GM12878 (cell line): ENCODE data around the gene KIFC3. TPM values are rescaled to one million over a fixed set of nuclear protein-coding genes. Genes with fewer than 3 reads are reported as not detected.

Experiments
- ATAC-seq: fragments of 200-7000 bp; cut with Tn5 transposase; 3 replicates; pipeline ENCODE4 v1.9.1; 2020; ENCODE audit warnings: mild to moderate bottlenecking, moderate library complexity
- BruUV-seq: library from RNA; stranded (reverse); fragments of 400-500 nt; replicated peaks from 2 replicates; lab custom pipeline; 2021; lab: Mats Ljungman, UMichigan
- CTCF ChIA-PET: fragments of 300-600 bp; sonication (Branson Sonifier 250); formaldehyde crosslinking; extraction: SDS; loops from one replicate; lab custom pipeline; 2021; ENCODE audit warnings: inconsistent platforms; lab: Yijun Ruan, JAX
- POLR2A ChIA-PET: fragments of 350-600 bp; formaldehyde crosslinking; extraction: SDS; loops from one replicate; lab custom pipeline; 2021; ENCODE audit warnings: inconsistent platforms; lab: Charles Lee
- RAD21 ChIA-PET: fragments of 300-600 bp; sonication (Branson Sonifier 250); formaldehyde crosslinking; loops from one replicate; lab custom pipeline; 2023; ENCODE audit warnings: antibody characterized with exemption; ENCODE audit not compliant: unreplicated experiment; lab: Charles Lee
- SMC1A ChIA-PET: fragments of 300-600 bp; sonication (Branson Sonifier 250); formaldehyde crosslinking; loops from one replicate; lab custom pipeline; 2023; ENCODE audit not compliant: unreplicated experiment, uncharacterized antibody; lab: Charles Lee
- DNase-seq: peaks from one replicate; pipeline ENCODE4 v3.0.0-alpha.2; 2011; ENCODE audit warnings: low read depth, low spot score
- FAIRE-seq: peaks from 3 replicates; lab custom pipeline; 2011; peaks lifted over from hg19 to GRCh38; lab: Jason Lieb, UNC
- H2AFZ ChIP-seq: 2 replicates; pipeline ENCODE4 v1.6.0; 2011; ENCODE audit warnings: low read depth, low read length, control low read depth; ENCODE audit not compliant: control insufficient read depth
- H3K27ac ChIP-seq: 2 replicates; pipeline ENCODE4 v1.5.1; 2011; ENCODE audit warnings: control low read depth; ENCODE audit not compliant: control insufficient read depth, insufficient read depth
- H3K27me3 ChIP-seq, 2 experiments: replicated peaks in 1 of 2; 2 replicates each; pipeline versions ENCODE4 v1.6.0 to v1.6.1; 2011; ENCODE audit warnings: low read length in 1 of 2; ENCODE audit not compliant: control insufficient read depth in 2 of 2, insufficient read depth in 2 of 2
- H3K36me3 ChIP-seq, 2 experiments: 2 replicates each; pipeline ENCODE4 v1.5.1; 2011; ENCODE audit warnings: low read length in 1 of 2; ENCODE audit not compliant: control insufficient read depth in 2 of 2, insufficient read depth in 2 of 2
- H3K4me1 ChIP-seq: 2 replicates; pipeline ENCODE4 v1.6.1; 2011; ENCODE audit warnings: mild to moderate bottlenecking, low read length, moderate library complexity, mixed read lengths; ENCODE audit not compliant: control insufficient read depth, insufficient read depth
- H3K4me2 ChIP-seq: 2 replicates; pipeline ENCODE4 v1.6.0; 2011; ENCODE audit warnings: control low read depth; ENCODE audit not compliant: control insufficient read depth, insufficient read depth
- H3K4me3 ChIP-seq: fragments of 200-600 bp; sonication (generic); 2 replicates; pipeline ENCODE4 v1.5.1; 2016
- H3K79me2 ChIP-seq: 2 replicates; pipeline ENCODE4 v1.6.0; 2011; ENCODE audit warnings: low read length; ENCODE audit not compliant: control insufficient read depth, insufficient read depth
- H3K9ac ChIP-seq: 2 replicates; pipeline ENCODE4 v1.8.0; 2011; ENCODE audit warnings: low read length, control low read depth, mixed read lengths; ENCODE audit not compliant: control insufficient read depth, insufficient read depth
- H3K9me3 ChIP-seq: replicated peaks from 3 replicates; pipeline ENCODE4 v1.5.1; 2011; ENCODE audit warnings: mild to moderate bottlenecking, low read length; ENCODE audit not compliant: control insufficient read depth, insufficient read depth
- H4K20me1 ChIP-seq: 2 replicates; pipeline ENCODE4 v1.6.0; 2011; ENCODE audit not compliant: control insufficient read depth, insufficient read depth
- BRCA1 ChIP-seq: IDR thresholded peaks from 2 replicates; pipeline ENCODE4 v1.6.1; 2011; ENCODE audit warnings: low read depth, low read length, improper control_type of control experiment
- CBFB ChIP-seq: IDR thresholded peaks from 2 replicates; pipeline ENCODE4 v1.6.1; 2016; ENCODE audit warnings: antibody characterized with exemption, low read depth
- DPF2 ChIP-seq: fragments of 450-650 bp; IDR thresholded peaks from 2 replicates; pipeline ENCODE4 v1.6.1; 2017; ENCODE audit warnings: mild to moderate bottlenecking
- JUNB ChIP-seq: IDR thresholded peaks from 2 replicates; pipeline ENCODE4 v1.6.1; 2016; ENCODE audit warnings: antibody characterized with exemption, mild to moderate bottlenecking
- NFYB ChIP-seq: IDR thresholded peaks from 2 replicates; pipeline ENCODE4 v1.6.1; 2011; ENCODE audit warnings: low read depth, mild to moderate bottlenecking, low read length, improper control_type of control experiment, moderate library complexity; ENCODE audit not compliant: insufficient read depth
- NR2F1 ChIP-seq: fragments of 450-650 bp; conservative IDR thresholded peaks from 2 replicates; pipeline ENCODE4 v1.6.1; 2017; ENCODE audit warnings: mild to moderate bottlenecking
- RAD51 ChIP-seq: fragments of 450-650 bp; IDR thresholded peaks from 2 replicates; pipeline ENCODE4 v1.6.1; 2016; ENCODE audit warnings: moderate library complexity, mild to moderate bottlenecking, inconsistent platforms
- YY1 ChIP-seq: IDR thresholded peaks from 2 replicates; pipeline ENCODE4 v1.6.1; 2011; ENCODE audit warnings: low read depth, mild to moderate bottlenecking, low read length
- WGBS: methylation state at CpG from one replicate; pipeline ENCODE4 v1.1.6; 2016; ENCODE audit warnings: low lambda C conversion rate; ENCODE audit not compliant: insufficient replicate concordance, insufficient coverage; ENCODE audit errors: missing lambda C conversion rate; 5-methylcytosine and 5-hydroxymethylcytosine counted together
- in situ Hi-C: fragments of 300-500 bp; cut with MboI; formaldehyde crosslinking; loops from 9 replicates; pipeline ENCODE4 v1.14.3; 2018; ENCODE audit warnings: mixed read lengths
- intact Hi-C: fragments of 100-400 bp; cut with micrococcal nuclease; formaldehyde crosslinking; loops from one replicate; pipeline ENCODE4 v1.14.2; 2022; ENCODE audit not compliant: unreplicated experiment
- polyA plus RNA-seq, 11 experiments: library from polyadenylated mRNA; depleted of rRNA in 4 of 11; unstranded in 6 of 11; stranded (reverse) in 5 of 11; fragments of >200 nt; fragmentation: Nextera tagmentation in 4 of 11; fragmentation: Illumina TruSeq in 1 of 11; extraction: Ambion mirVana in 4 of 11; extraction: Trizol in 1 of 11; gene quantifications; 1 replicate in 1 of 11; 2 replicates in 10 of 11; pipeline versions ENCODE4 v1.2.1 to v1.2.3, GENCODE V29; 2011 to 2016; ENCODE audit warnings: inconsistent platforms in 2 of 11, missing spikeins in 2 of 11, low read depth in 1 of 11
- total RNA-seq, 4 experiments: library from RNA; depleted of rRNA in 3 of 4; stranded (reverse); fragments of >200 nt in 3 of 4; fragmentation: Illumina TruSeq in 1 of 4; extraction: Trizol in 1 of 4; gene quantifications; 2 replicates each; pipeline versions ENCODE4 v1.2.1 to v1.2.3, GENCODE V29; 2013 to 2021
- TF ChIP-seq, protein P1 (sequence below): fragments of 450-650 bp; formaldehyde crosslinking; IDR thresholded peaks from 2 replicates; pipeline ENCODE4 v1.4.0; 2022; ENCODE audit warnings: mild to moderate bottlenecking, moderate library complexity
- TF ChIP-seq, protein P2 (sequence below): fragments of 450-650 bp; IDR thresholded peaks from 2 replicates; pipeline ENCODE4 v1.6.1; 2017; ENCODE audit warnings: mild to moderate bottlenecking, moderate library complexity

Gene KIFC3
- total and polyA plus RNA-seq, 10 of the 15 experiments (the other 5 are each of a cell fraction or from before 2014, with no cell fraction given), result 0.22 to 1.3 (median 0.26) TPM; not detected in 3

DNA sequence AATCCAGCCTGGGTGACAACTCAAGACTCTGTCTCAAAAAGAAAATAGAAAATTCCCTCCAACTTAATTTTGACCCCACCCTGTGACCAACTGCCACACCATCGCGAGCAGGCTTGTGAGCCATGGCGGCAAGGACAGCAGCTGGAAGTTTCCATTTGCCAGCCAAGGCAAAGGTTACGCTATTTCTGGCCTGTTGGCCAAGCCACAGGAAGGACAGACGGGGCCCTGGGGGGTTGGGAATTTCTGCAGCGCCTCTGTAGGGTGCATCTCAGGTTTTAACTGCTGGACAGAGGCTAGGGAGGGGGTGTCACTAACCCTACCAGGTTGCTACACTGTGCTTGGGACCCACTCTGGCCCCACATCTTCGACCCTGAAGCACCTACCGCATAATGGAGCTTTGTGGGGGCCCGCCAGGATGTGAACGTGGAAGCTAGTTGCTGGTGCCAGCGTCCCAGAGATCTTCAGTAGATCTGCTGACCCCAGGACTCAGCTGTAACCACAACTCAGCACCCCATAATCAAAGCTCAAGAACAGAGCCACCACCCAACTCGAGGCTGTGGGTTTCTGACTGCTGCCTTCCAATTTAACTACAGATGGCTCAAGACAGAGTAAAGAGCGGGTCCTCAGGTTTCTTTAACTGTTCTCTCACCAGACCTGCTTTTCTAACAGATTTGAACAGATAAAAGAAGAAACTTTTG, 10.9 kb downstream of the KIFC3 start:
- WGBS, result 19% methylated on average over 13 of the region's 13 CpGs
- no peak overlapping the region for H3K27ac ChIP-seq
- H3K4me2 ChIP-seq, result no peak overlapping the region
- no peak overlapping the region for H2AFZ ChIP-seq
- H3K4me1 ChIP-seq, result no peaks in the 10 kb centered on the region
- ChIA-PET CTCF (no interaction called here), RAD21 (interaction anchor here (1.2 kb wide), 1 partner anchor 17 kb away, joined by 3 read pairs; no protein-coding TSS in a partner anchor), SMC1A (interaction anchor here (1.2 to 1.4 kb wide), 2 partner anchors 136 to 215 kb away, joined by 3 to 6 read pairs; no protein-coding TSS in a partner anchor), POLR2A (no interaction called here)
- FAIRE-seq, result no peak
- no peaks in the 10 kb centered on the region; a peak in 1 of 4 replicates for H3K27me3 ChIP-seq
- in situ Hi-C loops (no loop called here), intact Hi-C loops (no loop called here)
- H3K9ac ChIP-seq, result no peak overlapping the region
- no peak for DNase-seq
- no peaks in the 10 kb centered on the region for H3K79me2 ChIP-seq
- ATAC-seq, result no peak
- BruUV-seq, result no TSS peak
- TF ChIP-seq, protein P1, sequence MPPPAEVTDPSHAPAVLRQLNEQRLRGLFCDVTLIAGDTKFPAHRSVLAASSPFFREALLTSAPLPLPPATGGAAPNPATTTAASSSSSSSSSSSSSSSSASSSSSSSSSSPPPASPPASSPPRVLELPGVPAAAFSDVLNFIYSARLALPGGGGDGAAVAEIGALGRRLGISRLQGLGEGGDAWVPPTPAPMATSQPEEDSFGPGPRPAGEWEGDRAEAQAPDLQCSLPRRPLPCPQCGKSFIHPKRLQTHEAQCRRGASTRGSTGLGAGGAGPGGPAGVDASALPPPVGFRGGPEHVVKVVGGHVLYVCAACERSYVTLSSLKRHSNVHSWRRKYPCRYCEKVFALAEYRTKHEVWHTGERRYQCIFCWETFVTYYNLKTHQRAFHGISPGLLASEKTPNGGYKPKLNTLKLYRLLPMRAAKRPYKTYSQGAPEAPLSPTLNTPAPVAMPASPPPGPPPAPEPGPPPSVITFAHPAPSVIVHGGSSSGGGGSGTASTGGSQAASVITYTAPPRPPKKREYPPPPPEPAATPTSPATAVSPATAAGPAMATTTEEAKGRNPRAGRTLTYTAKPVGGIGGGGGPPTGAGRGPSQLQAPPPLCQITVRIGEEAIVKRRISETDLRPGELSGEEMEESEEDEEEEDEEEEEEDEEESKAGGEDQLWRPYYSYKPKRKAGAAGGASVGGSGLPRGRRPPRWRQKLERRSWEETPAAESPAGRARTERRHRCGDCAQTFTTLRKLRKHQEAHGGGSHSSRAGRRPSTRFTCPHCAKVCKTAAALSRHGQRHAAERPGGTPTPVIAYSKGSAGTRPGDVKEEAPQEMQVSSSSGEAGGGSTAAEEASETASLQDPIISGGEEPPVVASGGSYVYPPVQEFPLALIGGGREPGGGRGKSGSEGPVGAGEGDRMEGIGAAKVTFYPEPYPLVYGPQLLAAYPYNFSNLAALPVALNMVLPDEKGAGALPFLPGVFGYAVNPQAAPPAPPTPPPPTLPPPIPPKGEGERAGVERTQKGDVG (CRISPR knock-in tag), result no peak
- H3K36me3 ChIP-seq, result no peaks in the 10 kb centered on the region
- H3K9me3 ChIP-seq, result no peaks in the 10 kb centered on the region
- H4K20me1 ChIP-seq, result no peaks in the 10 kb centered on the region
- H3K4me3 ChIP-seq, result no peak overlapping the region

DNA sequence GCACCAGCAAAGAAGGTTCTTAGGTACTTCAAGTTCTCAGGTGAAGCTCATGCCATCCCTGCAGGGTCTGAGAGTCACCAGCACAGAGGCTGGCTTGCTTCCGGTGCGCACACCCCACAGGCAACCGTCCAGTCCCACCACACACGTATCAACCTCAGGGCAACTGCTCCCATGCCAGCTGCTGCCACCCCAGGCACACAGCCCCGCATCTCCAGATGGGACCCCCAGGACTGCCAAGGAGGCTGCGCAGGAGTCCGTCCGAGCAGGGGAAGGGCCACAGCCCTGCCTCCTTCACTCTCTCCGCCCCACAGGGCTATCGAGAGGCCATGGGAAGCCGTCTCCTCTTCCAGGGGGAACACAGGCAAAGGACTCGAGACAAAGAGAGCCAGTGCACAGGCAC, 13.3 kb downstream of the KIFC3 start:
- ATAC-seq (no peak), DNase-seq (no peak)
- intact Hi-C loops, result no loop called here
- H3K36me3 ChIP-seq, result no peaks in the 10 kb centered on the region
- no peaks in the 10 kb centered on the region for H4K20me1 ChIP-seq
- no TSS peak for BruUV-seq
- H3K9ac ChIP-seq, result no peak overlapping the region
- no peaks in the 10 kb centered on the region for H3K9me3 ChIP-seq
- H3K27ac ChIP-seq, result no peak overlapping the region
- no peaks in the 10 kb centered on the region; a peak in 1 of 4 replicates for H3K27me3 ChIP-seq
- H3K4me1 ChIP-seq, result no peaks in the 10 kb centered on the region
- 46% methylated on average over 12 of the region's 12 CpGs for WGBS
- no peak overlapping the region for H2AFZ ChIP-seq
- CTCF ChIA-PET, result no interaction called here
- RAD21 ChIA-PET, result no interaction called here
- in situ Hi-C loops, result no loop called here
- H3K4me3 ChIP-seq, result no peak overlapping the region
- POLR2A ChIA-PET, result no interaction called here
- SMC1A ChIA-PET, result no interaction called here
- no peak for TF ChIP-seq NFYB
- no peak for TF ChIP-seq DPF2
- no peak for TF ChIP-seq NR2F1
- TF ChIP-seq BRCA1, result no peak
- no peak for TF ChIP-seq RAD51
- no peak for TF ChIP-seq YY1
- TF ChIP-seq, protein P2, sequence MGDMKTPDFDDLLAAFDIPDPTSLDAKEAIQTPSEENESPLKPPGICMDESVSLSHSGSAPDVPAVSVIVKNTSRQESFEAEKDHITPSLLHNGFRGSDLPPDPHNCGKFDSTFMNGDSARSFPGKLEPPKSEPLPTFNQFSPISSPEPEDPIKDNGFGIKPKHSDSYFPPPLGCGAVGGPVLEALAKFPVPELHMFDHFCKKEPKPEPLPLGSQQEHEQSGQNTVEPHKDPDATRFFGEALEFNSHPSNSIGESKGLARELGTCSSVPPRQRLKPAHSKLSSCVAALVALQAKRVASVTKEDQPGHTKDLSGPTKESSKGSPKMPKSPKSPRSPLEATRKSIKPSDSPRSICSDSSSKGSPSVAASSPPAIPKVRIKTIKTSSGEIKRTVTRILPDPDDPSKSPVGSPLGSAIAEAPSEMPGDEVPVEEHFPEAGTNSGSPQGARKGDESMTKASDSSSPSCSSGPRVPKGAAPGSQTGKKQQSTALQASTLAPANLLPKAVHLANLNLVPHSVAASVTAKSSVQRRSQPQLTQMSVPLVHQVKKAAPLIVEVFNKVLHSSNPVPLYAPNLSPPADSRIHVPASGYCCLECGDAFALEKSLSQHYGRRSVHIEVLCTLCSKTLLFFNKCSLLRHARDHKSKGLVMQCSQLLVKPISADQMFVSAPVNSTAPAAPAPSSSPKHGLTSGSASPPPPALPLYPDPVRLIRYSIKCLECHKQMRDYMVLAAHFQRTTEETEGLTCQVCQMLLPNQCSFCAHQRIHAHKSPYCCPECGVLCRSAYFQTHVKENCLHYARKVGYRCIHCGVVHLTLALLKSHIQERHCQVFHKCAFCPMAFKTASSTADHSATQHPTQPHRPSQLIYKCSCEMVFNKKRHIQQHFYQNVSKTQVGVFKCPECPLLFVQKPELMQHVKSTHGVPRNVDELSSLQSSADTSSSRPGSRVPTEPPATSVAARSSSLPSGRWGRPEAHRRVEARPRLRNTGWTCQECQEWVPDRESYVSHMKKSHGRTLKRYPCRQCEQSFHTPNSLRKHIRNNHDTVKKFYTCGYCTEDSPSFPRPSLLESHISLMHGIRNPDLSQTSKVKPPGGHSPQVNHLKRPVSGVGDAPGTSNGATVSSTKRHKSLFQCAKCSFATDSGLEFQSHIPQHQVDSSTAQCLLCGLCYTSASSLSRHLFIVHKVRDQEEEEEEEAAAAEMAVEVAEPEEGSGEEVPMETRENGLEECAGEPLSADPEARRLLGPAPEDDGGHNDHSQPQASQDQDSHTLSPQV, result no peak
- TF ChIP-seq CBFB, result no peak
- no peak for TF ChIP-seq JUNB
- TF ChIP-seq, all 136 proteins: peak for 0
- no peaks in the 10 kb centered on the region for H3K79me2 ChIP-seq
- no peak overlapping the region for H3K4me2 ChIP-seq
- no peak for FAIRE-seq
